Heart left ventricle (tissue), 16 donors: ENCODE data around the gene HIP1. TPM values are rescaled to one million over a fixed set of nuclear protein-coding genes. Genes with fewer than 3 reads are reported as not detected.
A peak's percentile ranks its signal among the peaks of the same experiment; 100 is the strongest.

Experiments used
- ATAC-seq, 4 donors: fragments of 200-7000 bp; cut with Tn5 transposase; one replicate each; pipeline ENCODE4 v1.9.1; 2020 to 2022; ENCODE audit warnings: moderate library complexity in 4 of 4, mild to moderate bottlenecking in 3 of 4, moderate number of reproducible peaks in 1 of 4
- DNase-seq, 5 donors: peaks; one replicate each; pipeline ENCODE4 v3.0.0-alpha.2; 2020
- H3K27ac ChIP-seq, 12 donors: fragments of 200-600 bp; sonication (generic) in 4 of 12; one replicate each; pipeline versions ENCODE4 v1.5.0 to v1.8.0; 2016 to 2022; ENCODE audit warnings: mild to moderate bottlenecking in 2 of 12
- H3K27me3 ChIP-seq, 9 donors: fragments of 200-600 bp; sonication (generic) in 2 of 9; one replicate each; pipeline versions ENCODE4 v1.5.1 to v1.8.0; 2016 to 2022; ENCODE audit warnings: mild to moderate bottlenecking in 3 of 9
- H3K36me3 ChIP-seq, 9 donors: fragments of 200-600 bp; sonication (generic) in 2 of 9; one replicate each; pipeline versions ENCODE4 v1.5.0 to v1.8.0; 2018 to 2022; ENCODE audit warnings: mild to moderate bottlenecking in 2 of 9
- H3K4me1 ChIP-seq, 12 donors: fragments of 200-600 bp; sonication (generic) in 4 of 12; one replicate each; pipeline versions ENCODE4 v1.5.0 to v1.8.0; 2016 to 2022; ENCODE audit warnings: mild to moderate bottlenecking in 3 of 12
- H3K4me3 ChIP-seq, 12 donors: fragments of 200-600 bp; sonication (generic) in 4 of 12; one replicate each; pipeline versions ENCODE4 v1.5.0 to v1.8.0; 2017 to 2022; ENCODE audit warnings: mild to moderate bottlenecking in 9 of 12, moderate library complexity in 4 of 12
- H3K9me3 ChIP-seq, 12 donors: fragments of 200-600 bp; sonication (generic) in 4 of 12; one replicate each; pipeline versions ENCODE4 v1.5.0 to v1.8.0; 2016 to 2022; ENCODE audit warnings: mild to moderate bottlenecking in 1 of 12
- POLR2A ChIP-seq, 2 donors: fragments of 450-650 bp; IDR thresholded peaks; one replicate each; pipeline ENCODE4 v1.6.1; 2017; ENCODE audit warnings: antibody characterized with exemption in 2 of 2, mild to moderate bottlenecking in 2 of 2, moderate library complexity in 2 of 2
- WGBS, 4 donors: extraction: QIAGEN DNeasy Blood & Tissue Kit in 2 of 4; methylation state at CpG; one replicate each; pipeline versions ENCODE4 v1.1.5 to v1.1.7; 2013 to 2018; 5-methylcytosine and 5-hydroxymethylcytosine counted together
- intact Hi-C, 10 donors: fragments of 100-400 bp; cut with DNase I; formaldehyde crosslinking; loops; one replicate each; pipeline versions ENCODE4 v1.11.1 to v1.14.2; 2022
- polyA plus RNA-seq, 2 donors: library from polyadenylated mRNA; stranded (reverse); fragments of 200-250 nt; gene quantifications; one replicate each; pipeline ENCODE4 v1.2.3, GENCODE V29; 2013
- total RNA-seq, 9 donors: library from RNA; depleted of rRNA in 2 of 9; stranded (reverse); fragments of >200 nt in 2 of 9; fragmentation: NEBNext Ultra II Directional in 3 of 9; extraction: Animal tissue kit (Norgen Biotek cat#: 25700) in 3 of 9; gene quantifications; one replicate each; pipeline versions ENCODE4 v1.1.0 to v1.2.4, GENCODE V29; 2016 to 2023
- TF ChIP-seq, protein P1 (sequence below), 12 donors: fragments of 200-600 bp; sonication (generic) in 4 of 12; IDR thresholded peaks; one replicate each; pipeline versions ENCODE4 v1.5.0 to v1.8.0; 2018 to 2022; ENCODE audit warnings: antibody characterized with exemption in 12 of 12, mild to moderate bottlenecking in 5 of 12
- donor health status: ischemic (EF 13 %, LVEDD 7.1; RV severe dilation, severe dysfunction).
- donor health status: healthy with polysubstance abuse.
- donor health status: DM: no; HTN: yes; CAD: no.
- donor health status: DM: no; HTN: no; CAD: no.
- donor health status: ischemic (EF 25% LVEDD 6.9; RV normal size, moderate dysfunction).
- donor health status: ischemic (EF 25% LVEDD 5.7; RV mildly dilated, moderate dysfunction).
- donor health status: healthy.
- donor health status: DM: yes; HTN: yes; CAD: no.
- donor health status: ischemic (EF 35%, LVEDD 5.7; RV mildly dilated, moderate dysfunction).
- donor health status: nonischemic (EF 11% LVEDD 7.7; RV severe dilation, severe dysfunction).
- donor health status: DM: yes; HTN: yes; CAD: no.
- donor health status: PGD.
- donor health status: ischemic (EF 29% LVEDD 5.4; RV normal size, mild dysfunction).
- donor health status: nonischemic (EF 23%, LVEDD 6.1; RV moderate dilation, normal function).

Gene HIP1
- total and polyA plus RNA-seq, 11 donors: 5.9 to 36.4 (median 21.8) TPM

- TF ChIP-seq POLR2A (IDR thresholded peaks at IDR 0.05): no peak
- TF ChIP-seq, protein P1, sequence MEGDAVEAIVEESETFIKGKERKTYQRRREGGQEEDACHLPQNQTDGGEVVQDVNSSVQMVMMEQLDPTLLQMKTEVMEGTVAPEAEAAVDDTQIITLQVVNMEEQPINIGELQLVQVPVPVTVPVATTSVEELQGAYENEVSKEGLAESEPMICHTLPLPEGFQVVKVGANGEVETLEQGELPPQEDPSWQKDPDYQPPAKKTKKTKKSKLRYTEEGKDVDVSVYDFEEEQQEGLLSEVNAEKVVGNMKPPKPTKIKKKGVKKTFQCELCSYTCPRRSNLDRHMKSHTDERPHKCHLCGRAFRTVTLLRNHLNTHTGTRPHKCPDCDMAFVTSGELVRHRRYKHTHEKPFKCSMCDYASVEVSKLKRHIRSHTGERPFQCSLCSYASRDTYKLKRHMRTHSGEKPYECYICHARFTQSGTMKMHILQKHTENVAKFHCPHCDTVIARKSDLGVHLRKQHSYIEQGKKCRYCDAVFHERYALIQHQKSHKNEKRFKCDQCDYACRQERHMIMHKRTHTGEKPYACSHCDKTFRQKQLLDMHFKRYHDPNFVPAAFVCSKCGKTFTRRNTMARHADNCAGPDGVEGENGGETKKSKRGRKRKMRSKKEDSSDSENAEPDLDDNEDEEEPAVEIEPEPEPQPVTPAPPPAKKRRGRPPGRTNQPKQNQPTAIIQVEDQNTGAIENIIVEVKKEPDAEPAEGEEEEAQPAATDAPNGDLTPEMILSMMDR (IDR thresholded peaks at IDR 0.05): no peak
- ATAC-seq (peak in 2 of 4 donors; percentile 44 to 63), DNase-seq (peak in 3 of 5 donors; percentile 28 to 35 (median 29))
- Histone ChIP-seq H3K27ac (peak overlapping the region in 7 of 12 donors; percentile 11 to 59 (median 34)), H3K9me3 (no peaks in the 10 kb centered on the region), H3K27me3 (no peaks in the 10 kb centered on the region), H3K4me1 (peaks cover 0 to 26% (median 13%) of the 10 kb centered on the region in 12 donors), H3K36me3 (peaks cover 0 to 5% (median 0%) of the 10 kb centered on the region in 9 donors), H3K4me3 (no peak overlapping the region)
- 52 to 70% (median 61%) methylated on average over 3 to 4 of the region's 4 CpGs for WGBS, 4 donors
- intact Hi-C loops: loop anchor here in 1 of 10 donors (10.0 kb wide), 1 partner anchor 95 kb away; no protein-coding TSS in a partner anchor
Observed at GRCh38 chr7:75649462-75649861, 89.3 kb downstream of the HIP1 start.

- intact Hi-C loops: loop anchor here in 1 of 10 donors (10.0 kb wide), 1 partner anchor 97 kb away; no protein-coding TSS in a partner anchor
- Histone ChIP-seq H3K9me3 (peaks cover 0 to 7% (median 2%) of the 10 kb centered on the region in 12 donors), H3K36me3 (peaks cover 0 to 5% (median 0%) of the 10 kb centered on the region in 9 donors), H3K4me3 (no peak overlapping the region), H3K27me3 (no peaks in the 10 kb centered on the region), H3K4me1 (peaks cover 0 to 26% (median 13%) of the 10 kb centered on the region in 12 donors), H3K27ac (no peak overlapping the region)
- 96 to 100% (median 98%) methylated on average over 6 of the region's 6 CpGs for WGBS, 4 donors
- TF ChIP-seq POLR2A (IDR thresholded peaks at IDR 0.05): no peak
- TF ChIP-seq, protein P1 (IDR thresholded peaks at IDR 0.05): no peak
- DNase-seq: no peak
- ATAC-seq: no peak
Observed at GRCh38 chr7:75647709-75648438, 90.9 kb downstream of the HIP1 start.

GRCh38 chr7:75646571-75647102, 92.1 kb downstream of the HIP1 start:
- ATAC-seq (no peak), DNase-seq (no peak)
- WGBS, 4 donors: 80 to 87% (median 84%) methylated on average over 2 to 9 of the region's 9 CpGs
- Histone ChIP-seq H3K36me3 (peaks cover 0 to 5% (median 0%) of the 10 kb centered on the region in 9 donors), H3K9me3 (peaks cover 0 to 7% (median 2%) of the 10 kb centered on the region in 12 donors), H3K27me3 (no peaks in the 10 kb centered on the region), H3K4me1 (peaks cover 0 to 26% (median 13%) of the 10 kb centered on the region in 12 donors), H3K4me3 (no peak overlapping the region), H3K27ac (no peak overlapping the region)
- intact Hi-C loops: loop anchor here in 1 of 10 donors (10.0 kb wide), 1 partner anchor 98 kb away; no protein-coding TSS in a partner anchor
- TF ChIP-seq POLR2A (IDR thresholded peaks at IDR 0.05): no peak
- TF ChIP-seq, protein P1 (IDR thresholded peaks at IDR 0.05): no peak

- TF ChIP-seq, protein P1 (IDR thresholded peaks at IDR 0.05): no peak
- no peak for TF ChIP-seq POLR2A (IDR thresholded peaks at IDR 0.05)
- no peak overlapping the region for H3K27ac ChIP-seq
- DNase-seq (no peak), ATAC-seq (no peak)
- H3K27me3 ChIP-seq: no peaks in the 10 kb centered on the region
- H3K36me3 ChIP-seq: peaks cover 0 to 5% (median 0%) of the 10 kb centered on the region in 9 donors
- H3K4me1 ChIP-seq: peaks cover 0 to 19% (median 9%) of the 10 kb centered on the region in 12 donors
- no peak overlapping the region for H3K4me3 ChIP-seq
- WGBS, 4 donors: 96 to 99% (median 97%) methylated on average over 2 of the region's 2 CpGs
- peaks cover 0 to 7% (median 2%) of the 10 kb centered on the region in 12 donors for H3K9me3 ChIP-seq
- intact Hi-C loops: loop anchor here in 1 of 10 donors (10.0 kb wide), 1 partner anchor 99 kb away; no protein-coding TSS in a partner anchor
Observed at GRCh38 chr7:75645570-75645969, 93.2 kb downstream of the HIP1 start.
